IPS DF 4.7 (cell line): Measurements from ENCODE around the gene WDR12.
"Not testable (repeated sequence)": the region's sequence is repeated elsewhere in the genome, so short reads cannot be mapped to it uniquely, and the experiment has no call there.

Experiments used
- DNase-seq: peaks from one replicate; pipeline ENCODE4 v3.0.0-alpha.2; 2013; ENCODE audit warnings: low spot score; ENCODE audit errors: extremely low read depth

WDR12 gene

GRCh38 chr2:202885190-202885589, 26.3 kb downstream of the WDR12 start:
- no peak for DNase-seq

GRCh38 chr2:202883987-202884675, 27.3 kb downstream of the WDR12 start:
- DNase-seq = no peak

GRCh38 chr2:202881570-202881969, 29.9 kb downstream of the WDR12 start:
- no peak for DNase-seq

GRCh38 chr2:202877699-202878098, 33.8 kb downstream of the WDR12 start:
- no peak for DNase-seq

- no peak for DNase-seq
Measured at GRCh38 chr2:202871300-202872141, 40.0 kb downstream of the WDR12 start, which contains the start of gene ICA1L. Gene ICA1L, minus strand, starts transcription at chr2:202871766. Its CDS starts 42,757 bp downstream, at chr2:202829009.

GRCh38 chr2:202870431-202871299, 40.8 kb downstream of the WDR12 start:
- peak; percentile 44 for DNase-seq

- no peak for DNase-seq
Measured at GRCh38 chr2:202861987-202862386, 49.5 kb downstream of the WDR12 start.

- DNase-seq = no peak
Measured at GRCh38 chr2:202858601-202859000, 52.9 kb downstream of the WDR12 start.

- not testable (repeated sequence) for DNase-seq
Measured at GRCh38 chr2:202849343-202849742, 62.1 kb downstream of the WDR12 start.

- DNase-seq = no peak
Measured at GRCh38 chr2:202848813-202849212, 62.7 kb downstream of the WDR12 start.

GRCh38 chr2:202847693-202848524, 63.6 kb downstream of the WDR12 start:
- DNase-seq = no peak

GRCh38 chr2:202844656-202845055, 66.8 kb downstream of the WDR12 start:
- no peak for DNase-seq

GRCh38 chr2:202842690-202843089, 68.8 kb downstream of the WDR12 start:
- DNase-seq = no peak

- DNase-seq = no peak
Measured at GRCh38 chr2:202841090-202841867, 70.2 kb downstream of the WDR12 start.

GRCh38 chr2:202831242-202832220, 79.9 kb downstream of the WDR12 start:
- peak; percentile 7 for DNase-seq

GRCh38 chr2:202824901-202825300, 86.6 kb downstream of the WDR12 start:
- no peak for DNase-seq
